CD14-positive monocyte (primary cell): ENCODE measurements around the gene SPON2. TPM values are rescaled to one million over a fixed set of nuclear protein-coding genes. Genes with fewer than 3 reads are reported as not detected.

Source experiments
- DNase-seq, 3 donors: peaks; one replicate each; pipeline ENCODE4 v3.0.0-alpha.2; 2011 to 2022
- H2AFZ ChIP-seq: 2 replicates; pipeline ENCODE4 v1.6.0; 2012; ENCODE audit warnings: mild to moderate bottlenecking, low read depth, low read length, inconsistent platforms; ENCODE audit not compliant: insufficient read depth, poor library complexity, severe bottlenecking
- H3K27ac ChIP-seq, 2 donors: 1 replicate in 1 of 2; 2 replicates in 1 of 2; pipeline ENCODE4 v1.5.1; 2012 to 2013; ENCODE audit warnings: low read length in 2 of 2, control low read depth in 1 of 2, inconsistent platforms in 1 of 2, low read depth in 1 of 2, mild to moderate bottlenecking in 1 of 2
- H3K27me3 ChIP-seq, 2 donors: one replicate each; pipeline versions ENCODE4 v1.6.0 to v1.6.1; 2011 to 2013; ENCODE audit warnings: low read length in 2 of 2; ENCODE audit not compliant: control insufficient read depth in 2 of 2, insufficient read depth in 2 of 2
- H3K36me3 ChIP-seq, 2 donors: replicated peaks in 1 of 2; 1 replicate in 1 of 2; 2 replicates in 1 of 2; pipeline versions ENCODE4 v1.5.1 to v1.6.1; 2012 to 2013; ENCODE audit warnings: low read length in 2 of 2, control low read depth in 1 of 2, inconsistent platforms in 1 of 2, mild to moderate bottlenecking in 1 of 2; ENCODE audit not compliant: insufficient read depth in 2 of 2, control insufficient read depth in 1 of 2
- H3K4me1 ChIP-seq, 2 donors: 1 replicate in 1 of 2; 2 replicates in 1 of 2; pipeline versions ENCODE4 v1.5.1 to v1.6.1; 2012 to 2013; ENCODE audit warnings: low read length in 2 of 2, control low read depth in 1 of 2, inconsistent platforms in 1 of 2, mild to moderate bottlenecking in 1 of 2, moderate library complexity in 1 of 2; ENCODE audit not compliant: insufficient read depth in 2 of 2, control insufficient read depth in 1 of 2
- H3K4me2 ChIP-seq: replicated peaks from 2 replicates; pipeline ENCODE3; 2012; ENCODE audit warnings: low read length, moderate library complexity, mild to moderate bottlenecking; ENCODE audit not compliant: poor library complexity, severe bottlenecking; ENCODE audit errors: extremely low read depth
- H3K4me3 ChIP-seq, 3 experiments: fragments of 200-600 bp in 1 of 3; sonication (generic) in 1 of 3; replicated peaks in 1 of 3; 1 replicate in 2 of 3; 2 replicates in 1 of 3; pipeline ENCODE4 v1.5.1; 2011 to 2013; ENCODE audit warnings: low read length in 3 of 3, mild to moderate bottlenecking in 3 of 3, control low read depth in 2 of 3, low read depth in 2 of 3, inconsistent platforms in 1 of 3, moderate library complexity in 1 of 3
- H3K79me2 ChIP-seq: 2 replicates; pipeline ENCODE4 v1.6.0; 2012; ENCODE audit warnings: mild to moderate bottlenecking, control low read depth, inconsistent platforms, low read length, moderate library complexity; ENCODE audit not compliant: insufficient read depth
- H3K9ac ChIP-seq: 2 replicates; pipeline ENCODE4 v1.6.0; 2017; ENCODE audit warnings: low read length, mild to moderate bottlenecking; ENCODE audit not compliant: insufficient read depth, poor library complexity, severe bottlenecking
- H3K9me3 ChIP-seq, 2 donors: replicated peaks in 1 of 2; 1 replicate in 1 of 2; 2 replicates in 1 of 2; pipeline versions ENCODE4 v1.5.1 to v1.6.1; 2012 to 2013; ENCODE audit warnings: low read length in 2 of 2, control low read depth in 1 of 2; ENCODE audit not compliant: control insufficient read depth in 1 of 2, insufficient read depth in 1 of 2
- H4K20me1 ChIP-seq: 2 replicates; pipeline ENCODE4 v1.6.0; 2012; ENCODE audit warnings: mild to moderate bottlenecking, low read length, control low read depth, moderate library complexity; ENCODE audit not compliant: insufficient read depth
- H3K27ac Mint-ChIP-seq, 7 donors: one replicate each; pipeline ENCODE4 v1.8.0; 2020; ENCODE audit warnings: mild to moderate bottlenecking in 7 of 7, mixed read lengths in 7 of 7, moderate library complexity in 6 of 7, inconsistent platforms in 2 of 7
- H3K27me3 Mint-ChIP-seq, 3 donors: one replicate each; pipeline ENCODE4 v1.8.0; 2021 to 2022; ENCODE audit warnings: low read depth in 3 of 3, mild to moderate bottlenecking in 3 of 3, mixed read lengths in 3 of 3, moderate library complexity in 3 of 3, inconsistent platforms in 1 of 3
- H3K36me3 Mint-ChIP-seq, 2 donors: one replicate each; pipeline ENCODE4 v1.8.0; 2020; ENCODE audit warnings: mixed read lengths in 2 of 2, inconsistent platforms in 1 of 2, mild to moderate bottlenecking in 1 of 2
- H3K4me1 Mint-ChIP-seq: one replicate; pipeline ENCODE4 v1.8.0; 2020; ENCODE audit warnings: mild to moderate bottlenecking, mixed read lengths
- H3K4me3 Mint-ChIP-seq, 2 donors: one replicate each; pipeline ENCODE4 v1.8.0; 2020; ENCODE audit warnings: mild to moderate bottlenecking in 2 of 2, mixed read lengths in 2 of 2, moderate library complexity in 1 of 2
- H3K9me3 Mint-ChIP-seq, 7 donors: one replicate each; pipeline ENCODE4 v1.8.0; 2020 to 2022; ENCODE audit warnings: mixed read lengths in 7 of 7, mild to moderate bottlenecking in 6 of 7, moderate library complexity in 6 of 7, inconsistent platforms in 2 of 7
- CTCF ChIP-seq: fragments of 200-600 bp; IDR thresholded peaks from one replicate; pipeline ENCODE4 v1.8.0; 2022; ENCODE audit warnings: antibody characterized with exemption, mild to moderate bottlenecking
- WGBS: methylation state at CpG from one replicate; pipeline ENCODE4 v1.1.5; 2013; ENCODE audit warnings: missing lambda C conversion rate; ENCODE audit not compliant: insufficient coverage; 5-methylcytosine and 5-hydroxymethylcytosine counted together
- intact Hi-C, 2 donors: fragments of 100-400 bp; cut with micrococcal nuclease; formaldehyde crosslinking; loops; one replicate each; pipeline versions ENCODE4 v1.15.0 to v1.15.1; 2023
- polyA plus RNA-seq, 3 donors: library from polyadenylated mRNA; depleted of rRNA in 1 of 3; unstranded in 2 of 3; stranded (reverse) in 1 of 3; fragments of 300-500 nt in 2 of 3; fragments of >200 nt in 1 of 3; fragmentation: Illumina TruSeq in 2 of 3; gene quantifications; 1 replicate in 2 of 3; 2 replicates in 1 of 3; pipeline ENCODE4 v1.2.3, GENCODE V29; 2012 to 2021

SPON2 gene
- polyA plus RNA-seq, 3 donors: 0.74 to 1.4 (median 0.90) TPM

- Histone ChIP-seq H3K27me3 (no peaks in the 10 kb centered on the region), H2AFZ (no peak overlapping the region), H3K9me3 (no peaks in the 10 kb centered on the region), H3K9ac (no peak overlapping the region), H3K27ac (no peak overlapping the region), H3K4me1 (peaks cover 22 to 23% of the 10 kb centered on the region in 2 donors), H3K4me2 (no peak overlapping the region), H3K79me2 (no peaks in the 10 kb centered on the region), H4K20me1 (peaks cover 6% of the 10 kb centered on the region), H3K36me3 (peaks cover 4 to 14% of the 10 kb centered on the region in 2 donors), H3K4me3 (no peak overlapping the region)
- no peak for DNase-seq
- no peak for TF ChIP-seq CTCF
- Mint-ChIP-seq H3K36me3 (peaks cover 2 to 15% of the 10 kb centered on the region in 2 donors), H3K4me3 (no peak overlapping the region), H3K27me3 (peaks cover 0 to 3% (median 3%) of the 10 kb centered on the region in 3 donors), H3K27ac (no peak overlapping the region), H3K4me1 (peaks cover 28% of the 10 kb centered on the region), H3K9me3 (peaks cover 0 to 2% (median 0%) of the 10 kb centered on the region in 7 donors)
- intact Hi-C loops: no loop called here
- WGBS: 89% methylated on average over 6 of the region's 17 CpGs
Observed at GRCh38 chr4:1205586-1206298, 33.4 kb upstream of the SPON2 start.

- Mint-ChIP-seq H3K4me1 (peaks cover 35% of the 10 kb centered on the region), H3K27me3 (peaks cover 0 to 5% (median 3%) of the 10 kb centered on the region in 3 donors), H3K36me3 (peaks cover 2 to 8% of the 10 kb centered on the region in 2 donors), H3K27ac (peak overlapping the region in 1 of 7 donors; percentile 74), H3K9me3 (peaks cover 0 to 2% (median 0%) of the 10 kb centered on the region in 7 donors), H3K4me3 (no peak overlapping the region)
- DNase-seq: no peak
- H4K20me1 ChIP-seq: peaks cover 6% of the 10 kb centered on the region
- H3K4me2 ChIP-seq: no peak overlapping the region
- H3K36me3 ChIP-seq: peaks cover 0 to 10% of the 10 kb centered on the region in 2 donors
- no peak overlapping the region for H3K9ac ChIP-seq
- H3K79me2 ChIP-seq: no peaks in the 10 kb centered on the region
- no peak overlapping the region for H3K27ac ChIP-seq
- no peaks in the 10 kb centered on the region for H3K27me3 ChIP-seq
- intact Hi-C loops: loop anchor here in 1 of 2 donors (5.0 kb wide), 2 partner anchors 38 to 73 kb away; no protein-coding TSS in a partner anchor
- no peak for TF ChIP-seq CTCF
- peaks cover 28 to 30% of the 10 kb centered on the region in 2 donors for H3K4me1 ChIP-seq
- H2AFZ ChIP-seq: no peak overlapping the region
- H3K9me3 ChIP-seq: no peaks in the 10 kb centered on the region
- WGBS: 89% methylated on average over 20 of the region's 25 CpGs
- no peak overlapping the region for H3K4me3 ChIP-seq
Observed at GRCh38 chr4:1204828-1205585, 32.6 kb upstream of the SPON2 start.
